IPS DF 4.7 (cell line): Measurements from ENCODE around the gene TUBGCP3.
"Not testable (repeated sequence)": the region's sequence is repeated elsewhere in the genome, so short reads cannot be mapped to it uniquely, and the experiment has no call there.

Source experiments
- DNase-seq: peaks from one replicate; pipeline ENCODE4 v3.0.0-alpha.2; 2013; ENCODE audit warnings: low spot score; ENCODE audit errors: extremely low read depth

Gene TUBGCP3

DNA sequence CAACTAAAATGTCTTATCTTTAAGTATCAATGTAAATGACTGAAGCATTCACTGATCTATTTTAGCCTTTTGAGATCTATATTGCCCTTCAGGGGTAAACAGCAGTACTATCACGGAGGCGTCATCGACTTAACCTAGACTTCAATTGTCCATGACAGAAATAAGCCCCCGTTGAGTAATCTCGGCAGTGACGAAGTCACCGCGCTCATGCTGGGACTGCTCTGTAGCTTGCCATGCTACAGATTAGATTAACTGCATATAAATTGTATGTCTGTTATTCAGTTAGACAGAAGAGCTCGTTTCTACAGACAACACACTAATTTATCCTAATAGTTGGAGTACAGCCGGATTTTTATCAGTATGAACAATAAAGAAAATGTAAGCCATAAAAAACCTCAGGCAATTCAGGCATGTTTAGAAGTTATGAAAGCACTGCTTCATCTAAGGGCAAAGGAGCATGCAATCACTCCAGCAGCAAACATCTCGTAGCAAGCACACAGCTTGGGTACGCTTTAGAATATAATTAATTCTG lies 56.6 kb downstream of the TUBGCP3 start:
- no peak for DNase-seq

DNA sequence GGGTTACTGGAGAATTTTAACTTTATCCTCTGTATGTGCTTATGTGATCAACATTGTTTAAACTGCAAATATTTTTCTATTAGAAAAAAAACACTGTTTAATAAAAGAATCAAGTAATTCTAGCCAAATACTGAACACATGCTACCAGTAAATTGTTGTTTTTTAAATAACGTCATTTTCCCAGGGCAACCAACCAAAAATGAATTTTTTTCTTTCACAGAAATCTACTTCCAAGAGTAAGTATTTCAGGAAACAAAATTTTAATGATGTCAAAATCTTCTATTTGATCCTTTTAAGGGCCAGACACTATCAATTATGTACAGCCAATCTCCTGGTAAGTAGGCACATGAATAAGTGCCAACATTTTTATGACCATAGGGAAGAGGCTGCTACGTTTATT lies 57.1 kb downstream of the TUBGCP3 start:
- no peak for DNase-seq

DNA sequence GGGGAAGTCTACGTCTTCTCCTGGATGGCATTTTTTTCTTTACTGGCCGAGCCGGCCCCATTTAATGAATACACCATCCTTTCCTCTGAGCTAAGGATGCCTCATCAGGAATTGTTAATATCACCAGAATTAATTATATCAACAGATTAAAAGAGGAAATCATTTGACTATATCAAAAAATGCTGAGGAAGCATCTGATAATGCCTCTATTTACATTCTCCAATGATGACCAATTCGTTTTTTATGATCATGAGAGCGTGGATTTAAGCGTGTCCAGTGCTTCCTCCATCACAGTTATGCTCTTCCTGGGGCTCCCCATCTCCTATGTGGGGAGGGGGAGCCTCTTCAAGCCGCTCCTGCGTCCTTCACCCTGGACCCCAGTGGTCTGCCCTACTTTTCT lies 58.7 kb downstream of the TUBGCP3 start:
- no peak for DNase-seq

DNA sequence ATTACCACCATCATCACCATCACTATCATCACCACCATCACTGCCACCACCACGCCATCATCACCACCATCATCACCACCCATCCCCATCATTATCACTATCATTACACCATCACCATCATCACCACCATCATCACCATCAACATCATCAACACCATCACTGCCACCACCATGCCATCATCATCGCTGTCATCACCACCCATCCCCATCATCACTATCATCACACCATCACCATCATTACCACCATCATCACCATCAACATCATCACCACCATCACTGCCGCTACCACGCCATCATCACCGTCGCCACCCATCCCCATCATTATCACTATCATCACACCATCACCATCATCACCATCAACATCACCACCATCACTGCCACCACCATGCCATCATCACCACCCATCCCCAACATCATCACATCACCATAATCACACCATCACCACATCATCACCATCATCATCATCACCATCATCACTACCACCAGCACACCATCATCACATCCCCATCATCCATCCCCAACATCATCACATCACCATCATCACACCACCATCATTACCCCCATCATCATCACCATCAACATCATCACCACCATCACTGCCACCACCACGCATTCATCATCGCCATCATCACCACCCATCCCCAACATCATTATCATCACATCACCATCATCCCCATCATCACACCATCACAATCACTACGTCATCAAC lies 61.7 kb downstream of the TUBGCP3 start:
- no peak for DNase-seq

DNA sequence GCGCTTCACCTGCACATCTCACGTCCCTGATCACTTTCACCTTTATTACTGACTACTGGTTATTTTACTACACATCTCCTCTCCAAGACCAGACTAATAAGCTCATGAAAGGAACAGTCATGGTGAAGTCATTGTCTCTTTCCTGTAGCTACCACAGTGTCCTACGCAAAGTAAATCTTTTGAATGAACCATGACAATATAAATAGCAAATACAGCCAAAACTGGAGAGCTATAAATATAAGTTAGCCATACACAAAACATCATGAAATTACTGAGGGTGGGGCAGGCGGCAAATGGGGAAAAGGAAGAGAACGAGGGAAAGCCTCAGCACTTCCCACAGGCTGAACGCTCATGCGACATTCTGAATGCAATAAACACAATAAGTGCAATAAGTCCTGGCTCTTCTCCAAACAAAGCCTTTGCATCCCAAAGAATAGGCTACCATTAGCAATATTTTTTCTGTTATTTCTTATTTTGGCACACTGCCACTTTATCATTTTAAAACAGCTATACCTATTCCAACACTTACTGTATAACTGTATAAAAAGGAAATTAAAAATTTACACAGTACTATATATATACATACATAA lies 62.5 kb downstream of the TUBGCP3 start:
- no peak for DNase-seq

DNA sequence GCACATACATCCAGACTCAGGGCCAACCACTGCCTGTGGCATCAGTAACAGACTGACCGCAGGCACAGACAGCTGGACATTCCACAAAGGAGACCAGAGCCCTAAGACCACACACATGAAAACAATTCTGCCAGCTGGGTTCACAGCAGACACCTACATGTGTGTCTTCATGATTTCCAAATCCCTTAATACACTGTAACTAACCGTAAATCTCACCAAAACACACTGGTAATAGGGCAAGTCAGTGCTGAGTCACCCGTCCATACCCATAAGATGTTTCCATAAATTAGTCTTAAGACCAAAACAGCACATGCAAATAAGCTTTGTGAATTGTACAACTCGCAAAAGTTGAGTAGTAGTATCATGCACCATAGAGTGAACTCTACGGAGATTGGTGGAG lies 65.4 kb downstream of the TUBGCP3 start:
- no peak for DNase-seq

DNA sequence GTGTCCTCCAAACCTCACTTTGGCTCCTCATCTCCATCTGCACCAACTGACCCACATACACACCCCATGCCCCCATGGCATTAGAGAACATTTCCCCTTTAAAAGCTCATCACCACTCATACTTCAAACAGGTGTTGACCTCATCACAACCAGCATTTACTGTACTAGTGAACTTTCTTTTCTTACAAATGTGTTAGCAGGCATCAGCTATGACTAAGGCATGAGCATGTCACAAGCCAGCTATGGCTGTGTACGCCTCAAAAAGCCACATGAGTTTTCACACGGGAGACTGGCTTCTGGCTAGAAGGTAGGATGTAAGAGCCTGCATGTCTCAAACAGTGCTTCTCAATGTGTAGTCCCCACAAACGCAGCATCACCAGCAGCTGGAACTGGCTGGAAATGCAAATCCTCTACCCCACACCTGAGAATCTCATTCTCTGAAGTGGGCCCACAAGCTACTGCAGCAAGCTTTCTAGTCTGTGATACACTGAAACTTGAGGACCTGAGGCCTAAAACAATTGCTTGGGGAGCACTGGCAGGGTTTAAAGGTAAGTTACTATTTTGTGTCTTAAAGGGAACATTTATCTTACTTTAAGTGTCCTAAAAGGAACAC lies 66.8 kb downstream of the TUBGCP3 start:
- DNase-seq: no peak

DNA sequence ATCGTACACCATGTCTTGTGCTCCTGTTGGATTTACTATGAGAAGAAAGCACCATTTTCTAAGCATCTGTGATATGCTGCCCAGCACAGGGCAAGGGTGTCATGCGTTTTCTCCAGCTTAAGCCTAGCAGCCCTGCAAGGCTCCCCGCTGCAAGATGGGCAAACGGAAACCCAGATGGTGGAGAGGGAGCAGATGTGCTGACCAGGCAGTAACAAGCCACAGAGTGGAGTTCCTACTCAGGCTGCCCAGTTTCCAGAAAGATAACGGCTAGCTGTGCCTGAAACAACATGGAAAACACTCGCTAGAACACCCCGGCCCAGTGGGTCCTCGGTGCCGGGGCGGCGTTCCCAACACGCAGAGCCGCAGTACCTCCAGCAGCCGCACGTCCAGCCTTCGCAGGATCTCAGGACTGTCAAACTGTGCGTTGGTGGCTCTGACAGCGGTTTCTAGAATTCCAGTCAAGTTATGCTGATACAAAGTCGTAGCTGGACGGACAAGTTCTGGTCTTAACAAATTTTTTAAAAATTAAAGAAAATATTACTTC lies 68.4 kb downstream of the TUBGCP3 start:
- DNase-seq: no peak

DNA sequence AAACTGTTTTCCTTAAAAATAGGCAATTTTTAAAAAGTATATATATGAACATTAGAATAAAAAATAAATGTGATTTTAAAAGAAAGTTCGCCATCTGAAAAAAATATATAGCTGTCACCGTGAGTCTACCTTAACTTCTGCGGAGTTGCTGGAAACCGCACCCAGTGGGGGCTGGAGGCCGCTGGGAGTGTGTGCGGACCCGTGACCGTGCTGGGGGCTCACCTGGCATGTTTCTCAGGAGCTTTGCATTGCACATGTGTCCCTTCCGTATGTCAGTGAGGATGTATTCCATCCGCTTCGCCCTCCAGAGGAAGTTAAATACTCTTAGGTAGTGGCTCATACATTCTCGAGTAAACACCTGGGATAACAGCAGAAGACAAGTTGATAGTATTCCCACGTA lies 71.7 kb downstream of the TUBGCP3 start:
- DNase-seq: no peak

DNA sequence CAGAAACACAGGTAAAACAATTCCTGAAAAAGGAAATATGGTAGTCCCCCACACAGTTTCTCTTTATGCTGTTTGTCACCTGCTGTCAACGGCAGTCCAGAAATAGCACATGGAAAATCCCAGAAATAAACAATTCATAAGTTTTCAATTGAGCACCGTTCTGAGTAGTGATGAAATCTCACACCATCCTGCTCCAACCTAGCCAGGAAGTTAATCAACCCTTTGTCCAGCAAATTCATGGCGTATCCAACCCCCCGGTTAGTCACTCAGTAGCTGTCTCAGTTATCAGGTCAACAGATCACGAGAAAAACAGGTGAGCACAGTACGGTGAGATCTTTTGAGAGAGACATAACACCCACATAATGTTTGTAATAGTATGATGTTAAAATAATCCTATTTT lies 74.2 kb downstream of the TUBGCP3 start:
- no peak for DNase-seq

DNA sequence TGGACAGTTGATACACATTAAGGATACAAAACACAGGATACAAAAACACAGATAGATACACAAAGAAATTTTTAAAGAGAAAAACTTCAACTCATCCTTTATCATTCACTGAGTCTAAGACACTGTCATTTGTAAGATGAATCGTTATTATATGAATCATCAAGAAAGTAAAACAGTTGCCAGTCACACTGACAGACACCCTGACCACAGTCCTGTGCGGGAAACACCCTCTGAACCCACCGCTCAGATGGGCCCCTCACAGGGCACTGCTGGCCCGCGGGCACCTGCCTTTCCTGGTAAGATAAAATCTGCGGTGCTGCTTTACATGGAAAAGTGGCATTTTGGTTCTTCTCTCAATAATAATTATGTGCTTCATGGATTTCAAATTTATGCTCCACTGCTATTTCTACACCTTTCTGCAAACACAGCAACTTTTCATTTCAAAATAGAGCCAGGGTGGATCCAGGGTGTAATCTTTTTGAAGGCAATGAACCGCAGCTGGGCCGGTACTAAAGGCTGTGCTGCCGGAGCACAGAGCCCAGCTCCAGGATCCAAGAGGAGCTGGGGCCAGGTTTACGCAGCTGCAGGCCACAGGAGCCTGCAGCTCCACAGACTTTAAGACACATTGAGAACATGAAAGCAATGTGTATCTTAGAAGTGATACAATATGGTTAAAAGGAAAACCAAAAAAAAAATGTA lies 76.8 kb downstream of the TUBGCP3 start:
- DNase-seq: no peak

DNA sequence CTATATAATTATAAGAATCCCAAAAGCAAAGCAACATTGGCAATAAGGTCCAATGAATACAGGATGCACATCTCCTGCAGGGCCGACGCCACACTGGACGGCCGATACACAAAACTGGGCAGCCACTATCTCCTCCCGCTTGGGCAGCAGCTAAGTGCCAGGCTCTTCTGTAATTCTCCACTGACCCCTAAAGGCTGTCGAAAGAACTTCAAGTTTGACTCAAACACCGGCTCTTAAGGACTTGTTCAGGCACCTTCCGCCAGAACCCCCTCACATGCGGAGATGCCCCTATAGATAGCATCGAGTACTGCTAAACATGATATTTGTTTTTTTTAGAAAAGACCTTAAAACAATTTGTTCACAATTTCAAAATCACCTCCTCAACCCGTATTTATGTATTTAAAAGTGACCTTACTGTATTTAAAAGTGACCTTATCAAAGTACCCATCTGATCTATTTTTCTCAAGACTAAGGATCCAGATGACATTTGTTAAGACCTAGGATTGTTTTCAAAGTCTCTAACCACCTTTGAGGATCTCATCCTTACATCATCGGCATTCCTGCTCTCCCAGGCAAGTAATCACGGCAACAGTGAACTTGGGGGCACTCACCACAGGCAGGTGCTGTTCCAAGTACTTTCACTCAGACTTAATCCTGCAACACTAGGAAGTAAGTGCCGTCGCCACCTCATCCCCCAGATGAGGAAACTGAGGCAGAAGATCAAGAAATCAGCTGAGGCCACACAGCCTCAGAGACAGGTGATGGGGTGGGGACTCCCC lies 77.8 kb downstream of the TUBGCP3 start:
- DNase-seq: peak; percentile 71

DNA sequence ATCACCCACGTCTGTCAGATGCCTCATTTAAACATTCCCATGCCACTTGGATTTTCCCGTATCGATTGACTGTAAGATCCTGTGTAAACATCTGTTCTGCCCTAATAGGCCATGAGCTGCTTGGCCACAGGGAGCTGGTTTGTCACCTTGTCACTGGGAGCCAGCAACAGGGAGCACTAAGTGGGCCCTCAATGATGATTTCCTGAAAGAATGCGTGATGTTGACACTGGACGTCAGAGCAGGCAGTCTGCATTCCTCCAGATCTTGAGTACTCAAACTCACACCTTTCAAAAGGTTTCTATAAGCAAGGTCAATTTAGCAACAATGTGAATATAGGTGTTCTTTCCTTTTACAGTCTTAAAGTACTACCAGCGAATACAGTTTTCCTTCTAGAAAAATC lies 78.8 kb downstream of the TUBGCP3 start:
- no peak for DNase-seq

DNA sequence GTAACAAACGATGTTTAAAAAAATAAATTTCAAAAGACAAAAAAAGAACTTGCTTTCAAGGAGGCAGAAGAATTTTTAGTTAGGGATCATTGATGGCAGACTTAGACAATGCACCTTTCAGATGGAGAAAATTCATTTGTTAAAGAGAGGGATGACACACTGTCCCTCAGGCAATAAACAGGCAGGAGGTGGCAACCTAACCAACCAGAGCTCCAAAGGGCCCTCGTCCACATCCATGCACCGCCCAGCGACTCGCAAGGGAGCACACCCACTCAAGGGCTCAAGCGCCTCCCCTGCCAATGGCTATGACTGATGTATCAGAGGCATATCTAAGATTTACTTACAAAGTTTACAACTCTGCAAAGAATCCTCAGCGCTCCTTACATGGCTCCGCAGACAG lies 81.9 kb downstream of the TUBGCP3 start:
- no peak for DNase-seq

DNA sequence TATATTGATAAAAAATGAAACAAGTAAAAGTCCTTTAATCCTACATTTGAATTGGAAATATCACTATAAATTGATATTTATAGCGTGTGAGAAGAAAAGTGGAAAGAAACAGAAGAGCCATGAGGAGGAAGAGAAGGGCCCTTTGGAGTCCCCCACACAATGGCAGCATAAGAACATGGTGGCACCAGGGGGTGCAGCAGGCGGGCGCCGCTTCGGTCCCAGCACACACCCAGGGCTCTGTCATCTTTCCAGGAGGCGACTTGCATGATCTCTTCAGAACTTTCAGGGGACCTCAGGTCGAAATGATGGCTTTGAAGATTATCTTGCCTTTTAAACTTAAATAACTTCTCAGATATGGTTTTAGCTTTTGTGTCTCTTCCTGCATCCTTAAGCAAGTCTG lies 91.8 kb downstream of the TUBGCP3 start:
- DNase-seq: no peak

DNA sequence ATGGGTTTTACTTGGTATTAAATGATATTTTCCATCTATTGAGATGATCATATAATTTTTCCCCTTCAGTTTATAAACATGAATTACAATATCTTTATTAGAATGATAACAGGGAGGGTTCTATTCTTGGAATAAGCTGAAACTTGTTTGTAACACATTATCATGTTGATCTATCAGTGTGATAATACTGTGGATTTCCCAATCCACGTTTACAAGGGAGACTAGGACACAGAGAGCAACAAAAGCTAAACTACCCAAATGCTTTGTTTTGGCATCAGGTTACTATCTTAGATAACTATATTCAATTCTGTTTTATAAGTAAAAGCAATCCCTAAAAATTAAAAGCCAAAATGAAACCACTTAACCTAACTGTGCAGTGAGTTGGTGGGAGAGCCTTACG lies 92.5 kb downstream of the TUBGCP3 start:
- DNase-seq: no peak

DNA sequence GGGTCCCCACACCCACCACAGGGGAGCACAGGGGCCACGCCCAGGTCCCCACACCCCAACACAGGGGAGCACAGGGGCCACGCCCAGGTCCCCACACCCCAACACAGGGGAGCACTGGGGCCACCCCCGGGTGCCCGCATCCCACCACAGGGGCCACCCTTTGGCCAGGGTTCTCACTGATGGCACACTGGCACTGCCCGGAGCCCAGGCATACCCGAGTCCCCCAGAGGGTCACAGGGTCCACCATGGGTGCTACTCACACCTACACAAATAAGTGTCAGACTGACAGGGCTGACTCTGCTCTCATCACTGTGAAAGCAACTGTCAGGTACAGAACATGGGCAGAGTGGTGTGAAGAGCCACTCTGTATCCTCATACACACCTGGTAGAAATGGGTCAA lies 98.8 kb downstream of the TUBGCP3 start:
- no peak for DNase-seq

DNA sequence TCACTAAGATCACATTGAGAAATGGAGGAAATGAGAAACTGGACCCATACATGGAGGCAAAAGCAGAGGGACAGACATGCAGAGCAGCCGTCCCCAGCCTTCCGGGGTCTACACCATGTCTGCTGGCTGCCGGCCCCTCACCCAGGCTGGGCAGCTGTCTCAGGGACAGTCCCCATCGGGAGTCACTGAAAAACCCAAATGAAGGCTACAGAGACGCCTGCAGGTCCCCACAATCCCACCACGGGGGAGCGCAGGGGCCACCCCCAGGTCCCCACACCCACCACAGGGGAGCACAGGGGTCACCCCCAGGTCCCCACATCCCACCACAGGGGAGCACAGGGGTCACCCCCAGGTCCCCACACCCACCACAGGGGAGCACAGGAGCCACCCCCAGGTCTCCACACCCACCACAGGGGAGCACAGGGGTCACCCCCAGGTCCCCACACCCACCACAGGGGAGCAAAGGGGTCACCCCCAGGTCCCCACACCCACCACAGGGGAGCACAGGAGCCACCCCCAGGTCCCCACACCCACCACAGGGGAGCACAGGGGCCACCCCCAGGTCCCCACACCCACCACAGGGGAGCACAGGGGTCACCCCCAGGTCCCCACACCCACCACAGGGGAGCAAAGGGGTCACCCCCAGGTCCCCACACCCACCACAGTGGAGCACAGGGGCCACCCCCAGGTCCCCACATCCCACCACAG lies 99.5 kb downstream of the TUBGCP3 start:
- DNase-seq: not testable (repeated sequence)

DNA sequence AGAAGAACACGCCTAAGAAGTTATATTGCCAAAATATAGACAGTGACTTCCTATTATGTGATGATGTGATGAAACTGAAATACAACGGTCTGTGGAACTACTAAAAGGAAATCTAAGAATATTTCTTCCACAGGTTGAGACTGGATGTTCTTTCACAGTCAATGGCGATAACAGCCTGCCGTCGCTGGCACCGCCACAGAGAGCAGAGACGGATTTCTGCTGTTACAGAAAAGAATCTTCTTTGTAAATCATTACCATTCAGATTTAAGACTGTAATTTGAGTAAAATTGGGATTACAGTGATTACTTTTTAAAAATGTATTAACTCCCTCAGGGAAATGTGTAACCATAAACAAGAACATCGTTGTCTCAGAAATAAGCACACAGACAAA lies 100.8 kb downstream of the TUBGCP3 start:
- no peak for DNase-seq

DNA sequence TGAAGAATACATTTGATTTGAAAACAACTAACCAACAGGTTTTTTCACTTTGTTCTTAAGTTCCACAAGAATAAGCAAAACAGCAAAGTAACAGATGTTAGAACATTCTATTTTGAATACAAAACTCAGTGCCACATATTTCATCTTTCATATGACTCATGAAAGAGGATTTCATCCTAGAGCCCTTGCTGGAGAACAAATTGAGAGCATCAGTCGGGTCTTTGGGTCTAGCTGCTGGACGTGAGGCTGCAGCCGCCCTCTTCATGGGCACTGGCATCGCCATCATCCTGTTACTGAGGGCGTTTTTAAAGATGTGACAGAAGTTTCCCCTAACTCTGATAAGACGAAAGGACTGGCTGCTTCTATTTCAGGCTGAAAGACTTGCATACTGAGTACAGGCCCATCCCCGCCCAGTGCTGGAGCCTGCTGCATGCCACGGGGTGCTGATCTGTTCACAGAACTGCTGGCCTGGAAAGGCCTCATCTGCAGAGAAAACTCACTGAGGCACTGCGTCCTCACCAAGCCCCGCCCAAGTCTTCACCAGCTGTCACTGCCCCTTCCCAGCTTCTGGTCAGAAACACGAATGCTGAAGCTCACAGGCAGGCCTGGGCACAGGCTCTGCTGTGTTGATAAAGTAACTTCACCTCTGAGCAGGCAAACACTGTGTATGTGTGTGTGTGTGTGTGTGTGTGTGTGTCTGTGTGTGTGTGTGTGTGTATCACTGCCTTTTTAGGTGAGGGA lies 101.4 kb downstream of the TUBGCP3 start:
- no peak for DNase-seq
